GM12873 (cell line): ENCODE measurements around the gene CPLANE2.

Experiments
- CTCF ChIP-seq: IDR thresholded peaks from 2 replicates; pipeline ENCODE4 v1.5.1; 2012; ENCODE audit warnings: low read depth, mild to moderate bottlenecking, moderate library complexity, low read length, control low read depth; ENCODE audit not compliant: insufficient read depth; ENCODE audit errors: missing control alignments

Gene CPLANE2

GRCh38 chr1:16236511-16237342 is at the start of gene CPLANE2:
CPLANE2 (minus strand) TSS chr1:16237183; CDS start chr1:16236742, 441 bp downstream.
- TF ChIP-seq CTCF = no peak

- TF ChIP-seq CTCF = no peak
These were observed 49.1 kb upstream of the CPLANE2 start for GRCh38 chr1:16286122-16286521.

- TF ChIP-seq CTCF = no peak
These were observed 44.8 kb upstream of the CPLANE2 start for GRCh38 chr1:16281765-16282164.

- TF ChIP-seq CTCF = no peak
These were observed 42.2 kb upstream of the CPLANE2 start for GRCh38 chr1:16279186-16279585.

GRCh38 chr1:16276302-16277030 is 39.5 kb upstream of the CPLANE2 start:
- TF ChIP-seq CTCF = no peak

GRCh38 chr1:16275591-16275990 is 38.6 kb upstream of the CPLANE2 start:
- no peak for TF ChIP-seq CTCF

- TF ChIP-seq CTCF = no peak
These were observed 30.8 kb upstream of the CPLANE2 start for GRCh38 chr1:16267690-16268180.
